ENCODE data around the gene KCNJ9. TPM values are rescaled to one million over a fixed set of nuclear protein-coding genes. Genes with fewer than 3 reads are reported as not detected.

The KCNJ9 gene
- total RNA-seq, 1 experiment from 2014 or later = 0.09 TPM

DNA sequence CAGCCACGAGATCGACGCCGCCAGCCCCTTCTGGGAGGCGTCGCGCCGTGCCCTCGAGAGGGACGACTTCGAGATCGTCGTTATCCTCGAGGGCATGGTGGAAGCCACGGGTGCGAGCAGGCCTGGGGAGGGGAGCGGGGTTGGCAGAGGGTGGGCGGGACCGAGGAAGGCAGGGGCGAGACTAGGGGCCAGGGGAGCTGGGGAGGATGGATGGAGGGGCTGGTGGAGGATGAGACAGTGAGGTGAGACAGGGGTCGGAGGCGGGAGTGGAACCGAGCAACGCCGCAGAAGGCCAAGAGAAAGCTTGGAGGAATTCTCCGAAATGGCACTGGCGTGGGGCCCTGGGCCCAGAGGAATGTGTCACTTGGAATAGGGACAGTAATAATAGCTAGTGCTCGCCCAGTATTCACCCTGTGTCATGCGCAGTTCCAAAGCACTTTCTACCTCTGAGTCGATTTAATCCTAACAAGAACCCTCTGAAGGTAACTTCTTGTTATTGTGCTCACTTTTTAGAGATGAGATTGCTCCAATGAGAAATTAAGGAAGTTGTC lies 3.5 kb downstream of the KCNJ9 start:
- H3K9ac ChIP-seq (ENCODE audit: extremely low read depth, insufficient read length, low read length) = no peak overlapping the region
- no peak overlapping the region for H4K91ac ChIP-seq (ENCODE audit: insufficient read length, low read depth, low read length)
- H2AFZ ChIP-seq (ENCODE audit: low read length) = no peak overlapping the region
- no peak overlapping the region for H3K4ac ChIP-seq (ENCODE audit: low read depth, low read length)
- no peak overlapping the region for H3K27ac Mint-ChIP-seq
- DNase-seq = no peak
- no peaks in the 10 kb centered on the region; a peak in 1 of 5 replicates for H3K9me3 Mint-ChIP-seq
- no peaks in the 10 kb centered on the region for H3K23me2 ChIP-seq (ENCODE audit: insufficient read length, low read depth, low read length, poor library complexity, severe bottlenecking)
- H3K79me1 ChIP-seq (ENCODE audit: insufficient read depth, low read depth, low read length, poor library complexity, severe bottlenecking) = no peaks in the 10 kb centered on the region
- H3K27ac ChIP-seq (ENCODE audit: insufficient read length, low read depth, low read length) = no peak overlapping the region
- H2BK20ac ChIP-seq (ENCODE audit: low read depth, low read length, poor library complexity, severe bottlenecking) = no peak overlapping the region
- H3K4me1 Mint-ChIP-seq = peaks cover 9 to 10% of the 10 kb centered on the region in 2 experiments
- WGBS (ENCODE audit: extremely low coverage, insufficient read length, low lambda C conversion rate) = no CpG with 5 or more reads among the region's 30 CpGs
- H3K4me2 ChIP-seq (ENCODE audit: insufficient read depth, insufficient read length, low read length) = no peak overlapping the region
- H3K27me3 ChIP-seq (ENCODE audit: insufficient read depth, low read length) = peaks cover 7% of the 10 kb centered on the region; the same call in 1 of the 2 replicates
- H3T11ph ChIP-seq (ENCODE audit: low read length) = no peak overlapping the region
- no peaks in the 10 kb centered on the region; the same call in 1 of the 2 replicates for H3K4me1 ChIP-seq (ENCODE audit: insufficient read depth, low read length)
- no peak overlapping the region for H3K14ac ChIP-seq (ENCODE audit: insufficient read depth, low read length)
- H3K9me3 ChIP-seq (ENCODE audit: control insufficient read depth, low read depth, low read length) = no peaks in the 10 kb centered on the region
- H3K23ac ChIP-seq (ENCODE audit: insufficient read length, low read depth, low read length) = no peak overlapping the region
- no peak overlapping the region for H2BK5ac ChIP-seq (ENCODE audit: insufficient read length, low read length)
- TF ChIP-seq CTCF (conservative IDR thresholded peaks at IDR 0.05) = no peak
- peaks cover 62% of the 10 kb centered on the region for H3K27me3 Mint-ChIP-seq (ENCODE audit: low read depth)
- H2AK5ac ChIP-seq (ENCODE audit: insufficient read length, low read length) = no peak overlapping the region
- no peak overlapping the region for H3K56ac ChIP-seq (ENCODE audit: insufficient read length, low read depth, low read length)
- no peak overlapping the region for H4K5ac ChIP-seq (ENCODE audit: insufficient read length, low read depth, low read length)
- no peak overlapping the region for H2BK15ac ChIP-seq (ENCODE audit: low read depth, low read length)
- no peak overlapping the region for H3K18ac ChIP-seq (ENCODE audit: insufficient read length, low read depth, low read length)
- H3K36me3 Mint-ChIP-seq (ENCODE audit: insufficient read depth in 1 of 3, low read depth in 3 of 3) = peaks cover 6 to 21% (median 6%) of the 10 kb centered on the region in 3 experiments; a peak in 5 of 7 replicates
- no peaks in the 10 kb centered on the region for H3K79me2 ChIP-seq (ENCODE audit: insufficient read depth, low read length)
- H4K8ac ChIP-seq (replicated peaks; ENCODE audit: insufficient read length, low read depth, low read length) = no peak overlapping the region
- no peaks in the 10 kb centered on the region for H4K20me1 ChIP-seq (ENCODE audit: control insufficient read depth, insufficient read depth, insufficient read length)
- H2BK12ac ChIP-seq (ENCODE audit: insufficient read length, low read depth, low read length) = no peak overlapping the region
- H2BK120ac ChIP-seq (ENCODE audit: low read depth, low read length, poor library complexity, severe bottlenecking) = no peak overlapping the region
- no peak overlapping the region for H3K4me3 Mint-ChIP-seq
